Gastroesophageal sphincter (tissue), 4 donors: ENCODE results near the gene CALML3. TPM values are rescaled to one million over a fixed set of nuclear protein-coding genes. Genes with fewer than 3 reads are reported as not detected.

Source experiments
- ATAC-seq: fragments of 150-250 bp; one replicate; pipeline ENCODE4 v1.9.1; 2016; ENCODE audit warnings: mild to moderate bottlenecking, moderate library complexity
- H3K27ac ChIP-seq, 4 donors: fragments of 200-600 bp; sonication (generic) in 3 of 4; 1 replicate in 3 of 4; 2 replicates in 1 of 4; pipeline ENCODE4 v1.5.1; 2016 to 2019
- H3K27me3 ChIP-seq: fragments of 200-600 bp; sonication (generic); one replicate; pipeline ENCODE4 v1.5.1; 2019
- H3K36me3 ChIP-seq, 2 donors: fragments of 200-600 bp; sonication (generic); one replicate each; pipeline ENCODE4 v1.5.1; 2019; ENCODE audit warnings: control low read depth in 1 of 2
- H3K4me1 ChIP-seq, 3 donors: fragments of 200-600 bp; sonication (generic); 1 replicate in 2 of 3; 2 replicates in 1 of 3; pipeline ENCODE4 v1.5.1; 2016 to 2019; ENCODE audit warnings: control low read depth in 2 of 3
- H3K4me3 ChIP-seq, 2 donors: fragments of 200-600 bp; sonication (generic); one replicate each; pipeline ENCODE4 v1.5.1; 2019; ENCODE audit warnings: mild to moderate bottlenecking in 1 of 2, moderate library complexity in 1 of 2
- H3K9me3 ChIP-seq, 3 donors: fragments of 200-600 bp; sonication (generic); one replicate each; pipeline ENCODE4 v1.5.1; 2017 to 2019; ENCODE audit warnings: control low read depth in 2 of 3
- CTCF ChIP-seq, 4 experiments: fragments of 200-600 bp in 2 of 4; fragments of 450-650 bp in 2 of 4; sonication (generic) in 1 of 4; IDR thresholded peaks; one replicate each; pipeline ENCODE4 v1.5.1; 2017 to 2019; ENCODE audit warnings: antibody characterized with exemption in 4 of 4, mild to moderate bottlenecking in 2 of 4, moderate library complexity in 2 of 4
- EP300 ChIP-seq: sonication (generic); formaldehyde crosslinking; IDR thresholded peaks from one replicate; pipeline ENCODE4 v1.6.1; 2017; ENCODE audit warnings: antibody characterized with exemption, mild to moderate bottlenecking
- POLR2A ChIP-seq, 2 donors: fragments of 450-650 bp; IDR thresholded peaks; one replicate each; pipeline ENCODE4 v1.6.1; 2017; ENCODE audit warnings: antibody characterized with exemption in 2 of 2, mild to moderate bottlenecking in 2 of 2, moderate library complexity in 1 of 2
- POLR2AphosphoS5 ChIP-seq: sonication (generic); formaldehyde crosslinking; IDR thresholded peaks from one replicate; pipeline ENCODE4 v1.6.1; 2017; ENCODE audit warnings: antibody characterized with exemption
- WGBS, 2 donors: methylation state at CpG; one replicate each; pipeline ENCODE4 v1.1.5; 2018; ENCODE audit warnings: low coverage in 1 of 2; 5-methylcytosine and 5-hydroxymethylcytosine counted together
- total RNA-seq, 4 donors: library from RNA; depleted of rRNA; stranded (reverse); fragments of >200 nt; gene quantifications; one replicate each; pipeline ENCODE4 v1.1.0, GENCODE V29; 2016

The CALML3 gene
- total RNA-seq, 4 donors from 2014 or later = 0.13 to 19.4 (median 1.9) TPM; not detected in 1

GRCh38 chr10:5555021-5555510 is 30.3 kb downstream of the CALML3 start:
- Histone ChIP-seq H3K27ac (peak overlapping the region; percentile 26 to 85 (median 79)), H3K4me3 (no peak overlapping the region), H3K4me1 (peaks cover 4 to 79% (median 30%) of the 10 kb centered on the region in 3 donors), H3K36me3 (no peaks in the 10 kb centered on the region), H3K27me3 (no peaks in the 10 kb centered on the region), H3K9me3 (no peaks in the 10 kb centered on the region)
- peak; percentile 19 for ATAC-seq
- WGBS, 2 donors = 75% methylated on average over 6 of the region's 19 CpGs; no CpG with 5 or more reads in 1 of the 2 donors
- TF ChIP-seq CTCF (IDR thresholded peaks at IDR 0.05) = no peak
- no peak for TF ChIP-seq POLR2AphosphoS5
- no peak for TF ChIP-seq EP300
- no peak for TF ChIP-seq POLR2A (IDR thresholded peaks at IDR 0.05)

- no peaks in the 10 kb centered on the region for H3K36me3 ChIP-seq
- no peak for TF ChIP-seq POLR2AphosphoS5
- TF ChIP-seq EP300 = no peak
- no peak for TF ChIP-seq POLR2A (IDR thresholded peaks at IDR 0.05)
- TF ChIP-seq CTCF (IDR thresholded peaks at IDR 0.05) = no peak
- no peak overlapping the region for H3K4me3 ChIP-seq
- no peaks in the 10 kb centered on the region for H3K9me3 ChIP-seq
- peak overlapping the region; percentile 23 to 85 (median 79) for H3K27ac ChIP-seq
- WGBS, 2 donors = 79 to 100% methylated on average over 2 to 5 of the region's 5 CpGs
- ATAC-seq = no peak
- peaks cover 4 to 88% (median 33%) of the 10 kb centered on the region in 3 donors for H3K4me1 ChIP-seq
- no peaks in the 10 kb centered on the region for H3K27me3 ChIP-seq
These were observed 31.1 kb downstream of the CALML3 start for GRCh38 chr10:5555881-5556280.

- Histone ChIP-seq H3K4me1 (peaks cover 4 to 90% (median 33%) of the 10 kb centered on the region in 3 donors), H3K9me3 (no peaks in the 10 kb centered on the region), H3K27ac (peak overlapping the region in 3 of 4 donors; percentile 78 to 85 (median 80)), H3K36me3 (no peaks in the 10 kb centered on the region), H3K27me3 (no peaks in the 10 kb centered on the region), H3K4me3 (no peak overlapping the region)
- no peak for TF ChIP-seq POLR2A (IDR thresholded peaks at IDR 0.05)
- no peak for TF ChIP-seq POLR2AphosphoS5
- no peak for TF ChIP-seq EP300
- no peak for TF ChIP-seq CTCF (IDR thresholded peaks at IDR 0.05)
- no peak for ATAC-seq
- 83 to 86% methylated on average over 5 to 6 of the region's 11 CpGs for WGBS, 2 donors
These were observed 31.8 kb downstream of the CALML3 start for GRCh38 chr10:5556576-5556975.

GRCh38 chr10:5557040-5557721 is 32.4 kb downstream of the CALML3 start:
- no peak for TF ChIP-seq EP300
- TF ChIP-seq POLR2A (IDR thresholded peaks at IDR 0.05) = no peak
- no peak for TF ChIP-seq CTCF (IDR thresholded peaks at IDR 0.05)
- no peak for TF ChIP-seq POLR2AphosphoS5
- Histone ChIP-seq H3K4me3 (no peak overlapping the region), H3K4me1 (peaks cover 4 to 86% (median 33%) of the 10 kb centered on the region in 3 donors), H3K36me3 (no peaks in the 10 kb centered on the region), H3K27ac (peak overlapping the region in 3 of 4 donors; percentile 78 to 85 (median 80)), H3K27me3 (no peaks in the 10 kb centered on the region), H3K9me3 (no peaks in the 10 kb centered on the region)
- no peak for ATAC-seq
- 84 to 96% methylated on average over 7 of the region's 19 CpGs for WGBS, 2 donors
